ENCODE data around the gene KCNJ5. TPM values are rescaled to one million over a fixed set of nuclear protein-coding genes. Genes with fewer than 3 reads are reported as not detected.

KCNJ5 gene
- total RNA-seq, 1 donor, result 0.36 TPM

GRCh38 chr11:128908391-128909246, 17.5 kb downstream of the KCNJ5 start:
- no peaks in the 10 kb centered on the region for H3K27me3 ChIP-seq (ENCODE audit: insufficient read depth, low read length)
- peaks cover 30% of the 10 kb centered on the region for H3K4me1 ChIP-seq (ENCODE audit: insufficient read depth, low read length)
- H4K20me1 ChIP-seq (ENCODE audit: insufficient read depth, low read length), result no peaks in the 10 kb centered on the region
- TF ChIP-seq CTCF (IDR thresholded peaks at IDR 0.05; ENCODE audit: extremely low read depth, low read depth, low read length), result no peak
- no peaks in the 10 kb centered on the region for H3K79me2 ChIP-seq (ENCODE audit: insufficient read depth, low read length)
- no peaks in the 10 kb centered on the region for H3K36me3 ChIP-seq (ENCODE audit: insufficient read depth, low read length)
- peak overlapping the region; percentile 16 for H3K27ac ChIP-seq (ENCODE audit: low read depth, low read length)
- peak overlapping the region; percentile 73 for H3K4me2 ChIP-seq (ENCODE audit: insufficient read depth, low read length)
- H2AFZ ChIP-seq (ENCODE audit: low read length), result no peak overlapping the region
- DNase-seq (ENCODE audit: insufficient read length, low spot score, missing footprints), result peak; percentile 94
- H3K9me3 ChIP-seq (ENCODE audit: low read depth, low read length), result no peaks in the 10 kb centered on the region
- H3K4me3 ChIP-seq (ENCODE audit: insufficient read depth, low read length), result peak overlapping the region; percentile 52

- Histone ChIP-seq H3K79me2 (ENCODE audit: insufficient read depth, low read length) (no peaks in the 10 kb centered on the region), H2AFZ (ENCODE audit: low read length) (no peak overlapping the region), H4K20me1 (ENCODE audit: insufficient read depth, low read length) (no peaks in the 10 kb centered on the region), H3K27me3 (ENCODE audit: insufficient read depth, low read length) (no peaks in the 10 kb centered on the region), H3K36me3 (ENCODE audit: insufficient read depth, low read length) (no peaks in the 10 kb centered on the region), H3K4me2 (ENCODE audit: insufficient read depth, low read length) (no peak overlapping the region), H3K9me3 (ENCODE audit: low read depth, low read length) (no peaks in the 10 kb centered on the region), H3K4me3 (ENCODE audit: insufficient read depth, low read length) (no peak overlapping the region), H3K27ac (ENCODE audit: low read depth, low read length) (no peak overlapping the region), H3K4me1 (ENCODE audit: insufficient read depth, low read length) (peaks cover 22% of the 10 kb centered on the region)
- TF ChIP-seq CTCF (IDR thresholded peaks at IDR 0.05; ENCODE audit: extremely low read depth, low read depth, low read length), result no peak
- DNase-seq (ENCODE audit: insufficient read length, low spot score, missing footprints), result no peak
Measured at GRCh38 chr11:128909438-128910125, 18.4 kb downstream of the KCNJ5 start.

DNA sequence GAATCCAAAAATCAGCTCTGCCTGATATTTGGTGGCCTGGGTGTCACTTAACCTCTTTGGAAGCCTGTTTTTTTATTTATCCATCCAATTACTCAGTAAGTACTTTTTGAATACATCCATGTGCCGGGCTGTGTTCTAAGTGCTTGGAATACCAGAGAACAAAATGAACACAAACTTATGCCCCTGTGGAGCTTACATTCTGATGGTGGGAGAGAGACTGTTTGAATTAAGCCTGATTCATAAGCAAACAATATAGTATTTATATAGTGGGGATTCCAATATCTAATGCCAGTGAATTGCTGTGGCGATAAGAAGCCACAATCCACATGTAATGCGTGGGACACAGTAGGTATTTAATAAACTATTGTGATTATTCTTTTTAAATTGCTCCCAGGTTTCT, 19.4 kb downstream of the KCNJ5 start:
- Histone ChIP-seq H3K4me1 (ENCODE audit: insufficient read depth, low read length) (peaks cover 18% of the 10 kb centered on the region), H3K79me2 (ENCODE audit: insufficient read depth, low read length) (no peaks in the 10 kb centered on the region), H3K9me3 (ENCODE audit: low read depth, low read length) (no peaks in the 10 kb centered on the region), H3K36me3 (ENCODE audit: insufficient read depth, low read length) (no peaks in the 10 kb centered on the region), H2AFZ (ENCODE audit: low read length) (no peak overlapping the region), H3K4me3 (ENCODE audit: insufficient read depth, low read length) (no peak overlapping the region), H3K27me3 (ENCODE audit: insufficient read depth, low read length) (no peaks in the 10 kb centered on the region), H3K27ac (ENCODE audit: low read depth, low read length) (no peak overlapping the region), H4K20me1 (ENCODE audit: insufficient read depth, low read length) (no peaks in the 10 kb centered on the region), H3K4me2 (ENCODE audit: insufficient read depth, low read length) (no peak overlapping the region)
- TF ChIP-seq CTCF (IDR thresholded peaks at IDR 0.05; ENCODE audit: extremely low read depth, low read depth, low read length), result no peak
- no peak for DNase-seq (ENCODE audit: insufficient read length, low spot score, missing footprints)

- Histone ChIP-seq H3K4me2 (ENCODE audit: insufficient read depth, low read length) (no peak overlapping the region), H3K9me3 (ENCODE audit: low read depth, low read length) (no peaks in the 10 kb centered on the region), H3K36me3 (ENCODE audit: insufficient read depth, low read length) (no peaks in the 10 kb centered on the region), H3K4me3 (ENCODE audit: insufficient read depth, low read length) (no peak overlapping the region), H3K27ac (ENCODE audit: low read depth, low read length) (no peak overlapping the region), H2AFZ (ENCODE audit: low read length) (no peak overlapping the region), H3K79me2 (ENCODE audit: insufficient read depth, low read length) (no peaks in the 10 kb centered on the region), H4K20me1 (ENCODE audit: insufficient read depth, low read length) (no peaks in the 10 kb centered on the region), H3K27me3 (ENCODE audit: insufficient read depth, low read length) (no peaks in the 10 kb centered on the region), H3K4me1 (ENCODE audit: insufficient read depth, low read length) (peaks cover 13% of the 10 kb centered on the region)
- DNase-seq (ENCODE audit: insufficient read length, low spot score, missing footprints), result no peak
- no peak for TF ChIP-seq CTCF (IDR thresholded peaks at IDR 0.05; ENCODE audit: extremely low read depth, low read depth, low read length)
Measured at GRCh38 chr11:128911239-128911638, 20.1 kb downstream of the KCNJ5 start.
